SK-N-SH treated with all-trans-retinoic acid at 6 μM for 48 hours (cell line): Measurements from ENCODE around the gene ITCH.

ENCODE experiments used
- GLIS3 ChIP-seq: fragments of 250-450 bp; sonication (Bioruptor Pico); IDR thresholded peaks from 2 replicates; pipeline ENCODE4 v1.5.0; 2020; ENCODE audit warnings: mild to moderate bottlenecking, moderate library complexity
- TOX ChIP-seq: fragments of 250-450 bp; sonication (Bioruptor Pico); IDR thresholded peaks from 2 replicates; pipeline ENCODE4 v1.8.0; 2021; ENCODE audit warnings: mild to moderate bottlenecking, moderate library complexity, borderline replicate concordance
- ZFP3 ChIP-seq: fragments of 250-450 bp; sonication (Bioruptor Pico); IDR thresholded peaks from 2 replicates; pipeline ENCODE4 v1.5.0; 2020; ENCODE audit warnings: mild to moderate bottlenecking, moderate library complexity
- ZNF70 ChIP-seq: fragments of 450-650 bp; formaldehyde crosslinking; IDR thresholded peaks from 2 replicates; pipeline ENCODE4 v1.5.0; 2020; ENCODE audit warnings: mild to moderate bottlenecking, moderate library complexity
- TF ChIP-seq, protein P1 (sequence below): fragments of 250-450 bp; sonication (Bioruptor Pico); IDR thresholded peaks from 2 replicates; pipeline ENCODE4 v1.5.1; 2021; ENCODE audit warnings: mild to moderate bottlenecking, moderate library complexity
- TF ChIP-seq, protein P2 (sequence below): fragments of 250-450 bp; sonication (Bioruptor Pico); IDR thresholded peaks from 2 replicates; pipeline ENCODE4 v1.8.0; 2020; ENCODE audit warnings: mild to moderate bottlenecking, moderate library complexity, borderline replicate concordance

DNA sequence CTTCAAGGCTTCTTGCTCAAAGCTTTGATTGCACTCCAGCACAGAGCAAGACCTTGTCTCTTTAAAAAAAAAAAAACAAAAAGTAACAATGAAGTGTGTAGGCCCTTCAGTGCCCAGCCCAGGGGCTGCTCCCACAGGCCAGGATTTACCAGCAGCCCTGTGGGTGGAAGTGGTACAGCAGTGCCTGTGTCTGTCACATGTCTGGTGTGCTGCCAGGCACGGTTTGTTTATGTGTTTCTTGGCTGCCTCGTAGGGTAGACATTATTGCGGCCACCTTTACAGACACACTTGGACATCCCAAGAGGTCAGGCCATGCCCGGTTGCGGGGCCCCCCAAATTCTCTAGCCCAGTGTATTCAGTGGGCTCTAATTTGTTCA, 165.8 kb downstream of the ITCH start:
- TF ChIP-seq, protein P1, sequence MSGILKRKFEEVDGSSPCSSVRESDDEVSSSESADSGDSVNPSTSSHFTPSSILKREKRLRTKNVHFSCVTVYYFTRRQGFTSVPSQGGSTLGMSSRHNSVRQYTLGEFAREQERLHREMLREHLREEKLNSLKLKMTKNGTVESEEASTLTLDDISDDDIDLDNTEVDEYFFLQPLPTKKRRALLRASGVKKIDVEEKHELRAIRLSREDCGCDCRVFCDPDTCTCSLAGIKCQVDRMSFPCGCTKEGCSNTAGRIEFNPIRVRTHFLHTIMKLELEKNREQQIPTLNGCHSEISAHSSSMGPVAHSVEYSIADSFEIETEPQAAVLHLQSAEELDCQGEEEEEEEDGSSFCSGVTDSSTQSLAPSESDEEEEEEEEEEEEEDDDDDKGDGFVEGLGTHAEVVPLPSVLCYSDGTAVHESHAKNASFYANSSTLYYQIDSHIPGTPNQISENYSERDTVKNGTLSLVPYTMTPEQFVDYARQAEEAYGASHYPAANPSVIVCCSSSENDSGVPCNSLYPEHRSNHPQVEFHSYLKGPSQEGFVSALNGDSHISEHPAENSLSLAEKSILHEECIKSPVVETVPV (CRISPR knock-in tag): no peak
- no peak for TF ChIP-seq GLIS3 (CRISPR knock-in tag)
- no peak for TF ChIP-seq ZFP3 (CRISPR knock-in tag)
- TF ChIP-seq, protein P2, sequence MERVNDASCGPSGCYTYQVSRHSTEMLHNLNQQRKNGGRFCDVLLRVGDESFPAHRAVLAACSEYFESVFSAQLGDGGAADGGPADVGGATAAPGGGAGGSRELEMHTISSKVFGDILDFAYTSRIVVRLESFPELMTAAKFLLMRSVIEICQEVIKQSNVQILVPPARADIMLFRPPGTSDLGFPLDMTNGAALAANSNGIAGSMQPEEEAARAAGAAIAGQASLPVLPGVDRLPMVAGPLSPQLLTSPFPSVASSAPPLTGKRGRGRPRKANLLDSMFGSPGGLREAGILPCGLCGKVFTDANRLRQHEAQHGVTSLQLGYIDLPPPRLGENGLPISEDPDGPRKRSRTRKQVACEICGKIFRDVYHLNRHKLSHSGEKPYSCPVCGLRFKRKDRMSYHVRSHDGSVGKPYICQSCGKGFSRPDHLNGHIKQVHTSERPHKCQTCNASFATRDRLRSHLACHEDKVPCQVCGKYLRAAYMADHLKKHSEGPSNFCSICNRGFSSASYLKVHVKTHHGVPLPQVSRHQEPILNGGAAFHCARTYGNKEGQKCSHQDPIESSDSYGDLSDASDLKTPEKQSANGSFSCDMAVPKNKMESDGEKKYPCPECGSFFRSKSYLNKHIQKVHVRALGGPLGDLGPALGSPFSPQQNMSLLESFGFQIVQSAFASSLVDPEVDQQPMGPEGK (CRISPR knock-in tag): no peak
- TF ChIP-seq TOX (CRISPR knock-in tag): no peak
- TF ChIP-seq ZNF70 (CRISPR knock-in tag): no peak
